Smooth muscle cell (in vitro differentiated cells): ENCODE results near the gene PARD3B. TPM values are rescaled to one million over a fixed set of nuclear protein-coding genes. Genes with fewer than 3 reads are reported as not detected.

Source experiments
- DNase-seq: peaks from one replicate; lab custom pipeline; 2025; ENCODE audit not compliant: unreplicated experiment; lab: John Stamatoyannopoulos, UW
- H2AFZ ChIP-seq: fragments of 200-600 bp; sonication (generic); 2 replicates; pipeline ENCODE4 v1.6.0; 2016; ENCODE audit warnings: antibody characterized with exemption, low read depth, mild to moderate bottlenecking
- H3F3A ChIP-seq: fragments of 200-600 bp; sonication (generic); 2 replicates; pipeline ENCODE4 v1.6.0; 2017; ENCODE audit warnings: antibody characterized with exemption, low read depth
- H3K27ac ChIP-seq: fragments of 200-600 bp; sonication (generic); 2 replicates; pipeline ENCODE4 v1.5.1; 2016; ENCODE audit warnings: low read depth, mild to moderate bottlenecking
- H3K27me3 ChIP-seq: fragments of 200-600 bp; sonication (generic); 2 replicates; pipeline ENCODE4 v1.6.1; 2016; ENCODE audit warnings: low read depth, mild to moderate bottlenecking
- H3K36me3 ChIP-seq: fragments of 200-600 bp; sonication (generic); 2 replicates; pipeline ENCODE4 v1.5.1; 2016; ENCODE audit warnings: low read depth
- H3K4me1 ChIP-seq: fragments of 200-600 bp; sonication (generic); 2 replicates; pipeline ENCODE4 v1.5.1; 2016; ENCODE audit warnings: low read depth
- H3K4me2 ChIP-seq: fragments of 200-600 bp; sonication (generic); 2 replicates; pipeline ENCODE4 v1.6.0; 2016; ENCODE audit warnings: mild to moderate bottlenecking
- H3K4me3 ChIP-seq: fragments of 200-600 bp; sonication (generic); 2 replicates; pipeline ENCODE4 v1.5.1; 2016; ENCODE audit warnings: mild to moderate bottlenecking
- H3K79me2 ChIP-seq: fragments of 200-600 bp; sonication (generic); 2 replicates; pipeline ENCODE4 v1.6.0; 2016; ENCODE audit warnings: low read depth, mild to moderate bottlenecking
- H3K9ac ChIP-seq: fragments of 200-600 bp; sonication (generic); 2 replicates; pipeline ENCODE4 v1.6.0; 2016; ENCODE audit warnings: low read depth
- H3K9me3 ChIP-seq: fragments of 200-600 bp; sonication (generic); replicated peaks from 2 replicates; pipeline ENCODE4 v1.5.1; 2016; ENCODE audit warnings: low read depth
- H4K20me1 ChIP-seq: fragments of 200-600 bp; sonication (generic); 2 replicates; pipeline ENCODE4 v1.6.0; 2016; ENCODE audit warnings: low read depth
- CTCF ChIP-seq: fragments of 200-600 bp; sonication (generic); IDR thresholded peaks from 2 replicates; pipeline ENCODE4 v1.5.1; 2017; ENCODE audit warnings: borderline replicate concordance, mild to moderate bottlenecking, antibody characterized with exemption; ENCODE audit not compliant: insufficient read depth, poor library complexity, severe bottlenecking
- WGBS: methylation state at CpG from one replicate; pipeline ENCODE4 v1.1.7; 2016; ENCODE audit warnings: low lambda C conversion rate; 5-methylcytosine and 5-hydroxymethylcytosine counted together
- polyA plus RNA-seq: library from polyadenylated mRNA; unstranded; fragments of >200 nt; fragmentation: Nextera tagmentation; extraction: Ambion mirVana; gene quantifications from 2 replicates; pipeline ENCODE4 v1.2.1, GENCODE V29; 2016
- total RNA-seq: library from RNA; depleted of rRNA; stranded (reverse); fragments of >200 nt; gene quantifications from 2 replicates; pipeline ENCODE4 v1.2.3, GENCODE V29; 2014

PARD3B gene
- total and polyA plus RNA-seq, 2 experiments from 2014 or later = 3.3 to 12.2 TPM

GRCh38 chr2:205545971-205546816 lies 1000.9 kb downstream of the PARD3B start:
- Histone ChIP-seq H3K9me3 (no peaks in the 10 kb centered on the region), H3K4me2 (no peak overlapping the region), H3K27me3 (no peaks in the 10 kb centered on the region), H3F3A (no peaks in the 10 kb centered on the region), H3K27ac (no peak overlapping the region), H3K79me2 (no peaks in the 10 kb centered on the region), H3K4me1 (peaks cover 16% of the 10 kb centered on the region), H3K36me3 (no peaks in the 10 kb centered on the region), H2AFZ (no peak overlapping the region), H3K4me3 (no peak overlapping the region), H4K20me1 (no peaks in the 10 kb centered on the region), H3K9ac (no peak overlapping the region)
- DNase-seq = no peak
- no peak for TF ChIP-seq CTCF
- 49% methylated on average over 7 of the region's 7 CpGs for WGBS

- DNase-seq = no peak
- Histone ChIP-seq H3K9me3 (no peaks in the 10 kb centered on the region), H3K9ac (no peak overlapping the region), H3F3A (no peaks in the 10 kb centered on the region), H3K4me2 (no peak overlapping the region), H3K36me3 (no peaks in the 10 kb centered on the region), H4K20me1 (no peaks in the 10 kb centered on the region), H3K4me1 (no peaks in the 10 kb centered on the region), H3K27me3 (peaks cover 4% of the 10 kb centered on the region), H3K79me2 (no peaks in the 10 kb centered on the region), H2AFZ (no peak overlapping the region), H3K27ac (no peak overlapping the region), H3K4me3 (no peak overlapping the region)
- WGBS = 92% methylated on average over 10 of the region's 10 CpGs
- no peak for TF ChIP-seq CTCF
Measured at GRCh38 chr2:205555566-205556230, 1010.4 kb downstream of the PARD3B start.

- WGBS = 54% methylated on average over 5 of the region's 5 CpGs
Measured at GRCh38 chr2:205556357-205556756, 1011.1 kb downstream of the PARD3B start.

More at GRCh38 chr2:205556357-205556756, 1011.1 kb downstream of the PARD3B start:
- no peak overlapping the region for H2AFZ ChIP-seq
- H3K27ac ChIP-seq = no peak overlapping the region
- H4K20me1 ChIP-seq = no peaks in the 10 kb centered on the region
- no peak for TF ChIP-seq CTCF
- no peaks in the 10 kb centered on the region for H3K9me3 ChIP-seq
- no peak overlapping the region for H3K9ac ChIP-seq
- no peaks in the 10 kb centered on the region for H3F3A ChIP-seq
- H3K4me1 ChIP-seq = no peaks in the 10 kb centered on the region
- no peaks in the 10 kb centered on the region for H3K79me2 ChIP-seq
- no peak overlapping the region for H3K4me3 ChIP-seq
- no peak for DNase-seq
- no peaks in the 10 kb centered on the region for H3K36me3 ChIP-seq
- H3K4me2 ChIP-seq = no peak overlapping the region
- H3K27me3 ChIP-seq = peaks cover 4% of the 10 kb centered on the region
